ENCODE results near the gene CACNB2.

DNA sequence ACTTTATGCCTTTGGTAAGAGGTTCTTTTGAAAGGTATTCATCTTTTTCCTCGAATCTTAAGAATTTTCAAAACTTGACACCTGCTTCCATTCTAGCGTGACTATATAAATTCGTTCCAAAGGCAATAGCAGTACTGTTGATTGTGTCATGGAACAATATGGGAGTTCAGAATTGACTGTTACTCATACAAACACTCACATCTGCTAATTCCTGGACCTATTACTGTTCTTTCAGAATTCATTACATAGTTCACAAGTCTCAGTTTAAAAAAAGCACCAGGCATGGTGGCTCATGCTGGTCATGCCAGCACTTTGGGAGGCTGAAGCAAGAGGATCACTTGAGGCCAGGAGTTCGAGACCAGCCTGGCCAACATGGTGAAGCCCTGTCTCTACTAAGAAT, 80.9 kb downstream of the CACNB2 start:
- no peak for TF ChIP-seq EZH2 (IDR thresholded peaks at IDR 0.05; ENCODE audit: borderline replicate concordance, low read length)
- TF ChIP-seq, protein P1, sequence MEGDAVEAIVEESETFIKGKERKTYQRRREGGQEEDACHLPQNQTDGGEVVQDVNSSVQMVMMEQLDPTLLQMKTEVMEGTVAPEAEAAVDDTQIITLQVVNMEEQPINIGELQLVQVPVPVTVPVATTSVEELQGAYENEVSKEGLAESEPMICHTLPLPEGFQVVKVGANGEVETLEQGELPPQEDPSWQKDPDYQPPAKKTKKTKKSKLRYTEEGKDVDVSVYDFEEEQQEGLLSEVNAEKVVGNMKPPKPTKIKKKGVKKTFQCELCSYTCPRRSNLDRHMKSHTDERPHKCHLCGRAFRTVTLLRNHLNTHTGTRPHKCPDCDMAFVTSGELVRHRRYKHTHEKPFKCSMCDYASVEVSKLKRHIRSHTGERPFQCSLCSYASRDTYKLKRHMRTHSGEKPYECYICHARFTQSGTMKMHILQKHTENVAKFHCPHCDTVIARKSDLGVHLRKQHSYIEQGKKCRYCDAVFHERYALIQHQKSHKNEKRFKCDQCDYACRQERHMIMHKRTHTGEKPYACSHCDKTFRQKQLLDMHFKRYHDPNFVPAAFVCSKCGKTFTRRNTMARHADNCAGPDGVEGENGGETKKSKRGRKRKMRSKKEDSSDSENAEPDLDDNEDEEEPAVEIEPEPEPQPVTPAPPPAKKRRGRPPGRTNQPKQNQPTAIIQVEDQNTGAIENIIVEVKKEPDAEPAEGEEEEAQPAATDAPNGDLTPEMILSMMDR (conservative IDR thresholded peaks at IDR 0.05 in 1 of 2, IDR thresholded peaks at IDR 0.05 in 1 of 2; ENCODE audit: extremely low read depth in 1 of 2, insufficient read depth in 1 of 2, low read depth in 1 of 2, low read length in 2 of 2), result no peak
